BLaER1 (cell line): ENCODE measurements around the gene XRCC3.

Source experiments
- H3K27ac ChIP-seq: shearing (Covaris generic); formaldehyde crosslinking; 2 replicates; pipeline ENCODE4 v1.8.1; 2022
- H3K27me3 ChIP-seq: shearing (Covaris generic); formaldehyde crosslinking; 2 replicates; pipeline ENCODE4 v1.8.1; 2022
- H3K36me3 ChIP-seq: shearing (Covaris generic); formaldehyde crosslinking; 2 replicates; pipeline ENCODE4 v1.8.1; 2022
- H3K4me1 ChIP-seq: shearing (Covaris generic); formaldehyde crosslinking; 2 replicates; pipeline ENCODE4 v1.8.1; 2022
- H3K4me2 ChIP-seq: shearing (Covaris generic); formaldehyde crosslinking; 2 replicates; pipeline ENCODE4 v1.8.1; 2022
- H3K4me3 ChIP-seq: shearing (Covaris generic); formaldehyde crosslinking; 2 replicates; pipeline ENCODE4 v1.8.1; 2022
- H3K9ac ChIP-seq: shearing (Covaris generic); formaldehyde crosslinking; 2 replicates; pipeline ENCODE4 v1.8.1; 2022
- H3K9me3 ChIP-seq: shearing (Covaris generic); formaldehyde crosslinking; 2 replicates; pipeline ENCODE4 v1.8.1; 2022
- H4K20me1 ChIP-seq: shearing (Covaris generic); formaldehyde crosslinking; 2 replicates; pipeline ENCODE4 v1.8.1; 2022
- Cebpa-rat ChIP-seq: shearing (Covaris generic); IDR thresholded peaks from 2 replicates; pipeline ENCODE4 v1.8.1; 2022

Gene XRCC3

DNA sequence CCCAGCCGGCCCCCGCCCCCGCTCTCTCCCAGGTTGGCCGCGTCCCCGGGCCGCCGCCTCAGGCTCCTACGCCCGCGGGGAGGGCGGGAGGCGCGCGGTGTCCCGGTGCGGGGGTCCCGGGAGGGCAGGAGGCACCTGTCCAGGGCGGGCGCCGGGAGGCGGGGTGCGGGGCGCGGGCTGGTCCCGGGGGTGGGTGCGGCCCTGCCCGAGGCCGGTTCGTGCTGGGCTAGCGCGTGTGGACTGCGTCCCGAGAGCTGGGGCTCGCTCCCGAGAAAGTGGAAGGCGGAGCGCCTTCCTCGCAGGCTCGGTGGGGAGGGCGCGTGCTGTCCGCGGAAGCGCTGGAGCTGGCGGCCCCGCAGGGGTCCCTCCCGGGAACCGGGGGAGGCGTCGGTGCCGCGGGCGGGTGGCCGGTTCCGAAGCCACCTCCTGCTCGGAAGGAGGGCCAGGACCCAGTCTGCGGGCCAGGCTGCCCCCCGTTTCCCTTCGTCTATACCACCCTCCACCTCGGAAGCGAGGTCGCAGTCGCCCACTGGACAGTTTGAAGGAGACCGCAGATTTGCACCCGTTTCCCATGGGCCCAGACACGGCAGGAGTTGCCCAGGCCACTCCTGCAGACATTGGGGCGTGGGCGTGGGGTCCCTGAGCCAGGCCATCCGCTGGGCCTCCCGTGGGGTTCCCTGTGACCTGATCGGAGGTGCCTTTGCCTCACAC, 995 bp upstream of the XRCC3 start:
- Histone ChIP-seq H3K4me3 (peak overlapping the region; percentile 95), H3K27me3 (no peaks in the 10 kb centered on the region), H3K9me3 (no peaks in the 10 kb centered on the region), H3K9ac (peak overlapping the region; percentile 87), H4K20me1 (peaks cover 82% of the 10 kb centered on the region), H3K4me2 (peak overlapping the region; percentile 100), H3K36me3 (peaks cover 28% of the 10 kb centered on the region), H3K4me1 (peaks cover 56% of the 10 kb centered on the region), H3K27ac (peak overlapping the region; percentile 73)
- TF ChIP-seq Cebpa-rat = no peak

DNA sequence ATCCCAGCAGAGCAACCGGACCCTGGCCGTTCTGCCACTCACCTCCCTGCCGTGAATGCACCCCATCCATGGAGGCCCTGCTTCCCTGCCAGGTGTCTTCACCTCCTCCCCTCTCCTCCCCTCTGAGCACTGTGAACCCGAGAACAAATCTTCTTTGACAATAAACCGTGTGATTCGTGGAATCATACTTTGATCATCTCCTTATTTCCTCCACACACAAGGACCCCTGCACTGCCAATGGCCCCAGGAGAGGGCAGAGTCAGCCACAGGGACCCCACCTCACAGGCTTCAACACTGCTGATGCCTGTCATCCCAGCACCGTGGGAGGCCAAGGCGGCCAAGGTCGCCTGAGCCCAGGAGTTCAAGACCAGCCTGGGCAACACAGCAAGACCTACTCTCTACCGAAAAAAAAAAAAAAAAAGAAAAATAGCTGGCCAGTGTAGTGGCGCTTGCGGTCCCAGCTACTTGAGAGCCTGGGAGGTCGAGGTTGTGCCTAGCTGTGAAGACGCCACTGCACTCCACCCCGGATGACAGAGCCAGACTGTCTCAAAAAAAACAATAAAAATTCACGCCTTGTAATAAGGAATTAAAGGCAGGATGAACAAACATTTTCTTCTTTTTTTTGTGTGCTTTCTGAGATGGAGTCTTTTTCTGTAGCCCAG, 1.1 kb downstream of the XRCC3 start:
- Histone ChIP-seq H3K27ac (peak overlapping the region; percentile 96), H3K4me1 (peaks cover 45% of the 10 kb centered on the region), H3K9ac (peak overlapping the region; percentile 97), H3K9me3 (no peaks in the 10 kb centered on the region), H3K4me2 (peak overlapping the region; percentile 94), H3K27me3 (no peaks in the 10 kb centered on the region), H4K20me1 (peaks cover 78% of the 10 kb centered on the region), H3K4me3 (peak overlapping the region; percentile 95), H3K36me3 (peaks cover 42% of the 10 kb centered on the region)
- no peak for TF ChIP-seq Cebpa-rat

DNA sequence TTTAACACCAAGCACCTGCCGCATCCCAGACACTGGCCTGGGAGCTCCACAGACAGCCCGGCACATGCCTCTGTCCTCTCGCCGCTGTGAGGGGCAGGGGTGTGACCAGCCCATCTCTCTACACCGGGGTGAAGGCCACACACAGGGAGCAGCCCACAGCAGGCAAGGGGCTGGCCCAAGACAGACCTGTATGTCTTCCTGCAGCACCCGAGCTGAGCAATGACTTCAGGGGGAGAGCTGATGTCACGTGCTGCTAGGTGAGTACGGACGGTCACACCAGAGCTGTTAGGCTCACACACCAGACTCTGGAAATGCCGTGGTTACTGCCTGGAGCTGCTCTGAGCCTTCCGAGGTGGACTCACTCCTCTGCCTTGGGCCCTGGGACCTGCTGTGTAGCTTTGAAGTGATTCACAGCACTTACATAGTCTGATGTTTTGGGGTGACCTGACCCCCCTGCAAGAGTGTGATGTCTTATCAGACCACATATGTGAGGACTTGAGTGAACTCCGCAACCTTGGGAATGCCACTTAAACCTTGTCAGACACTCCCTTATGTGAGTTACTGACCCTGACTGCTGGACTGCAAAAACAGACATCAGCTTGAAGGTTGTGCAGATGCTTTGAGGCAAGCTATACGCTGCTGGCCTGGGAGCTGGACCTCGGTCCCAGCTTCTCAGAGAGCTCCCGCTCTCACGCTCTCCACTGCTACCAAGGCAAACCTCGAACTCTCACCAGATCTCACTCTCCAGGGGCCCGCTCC, 1.8 kb downstream of the XRCC3 start:
- H3K4me1 ChIP-seq = peaks cover 38% of the 10 kb centered on the region
- no peaks in the 10 kb centered on the region for H3K9me3 ChIP-seq
- peak overlapping the region; percentile 94 for H3K4me2 ChIP-seq
- peak overlapping the region; percentile 95; the same call in 1 of the 2 replicates for H3K4me3 ChIP-seq
- peak overlapping the region; percentile 96; the same call in 1 of the 2 replicates for H3K27ac ChIP-seq
- H3K27me3 ChIP-seq = no peaks in the 10 kb centered on the region
- TF ChIP-seq Cebpa-rat = no peak
- peak overlapping the region; percentile 97 for H3K9ac ChIP-seq
- peaks cover 77% of the 10 kb centered on the region for H4K20me1 ChIP-seq
- H3K36me3 ChIP-seq = peaks cover 49% of the 10 kb centered on the region

GRCh38 chr14:103712633-103713247, 2.5 kb downstream of the XRCC3 start:
- H3K9ac ChIP-seq = peak overlapping the region; percentile 38; the same call in 1 of the 2 replicates
- H3K27me3 ChIP-seq = no peaks in the 10 kb centered on the region
- TF ChIP-seq Cebpa-rat = no peak
- H4K20me1 ChIP-seq = peaks cover 76% of the 10 kb centered on the region
- no peaks in the 10 kb centered on the region for H3K9me3 ChIP-seq
- H3K4me3 ChIP-seq = no peak overlapping the region
- H3K27ac ChIP-seq = no peak overlapping the region
- H3K36me3 ChIP-seq = peaks cover 57% of the 10 kb centered on the region
- H3K4me2 ChIP-seq = no peak overlapping the region
- H3K4me1 ChIP-seq = peaks cover 30% of the 10 kb centered on the region

GRCh38 chr14:103711516-103712431, 3.5 kb downstream of the XRCC3 start:
- H3K4me2 ChIP-seq = no peak overlapping the region
- H4K20me1 ChIP-seq = peaks cover 76% of the 10 kb centered on the region
- 0 out of 2 replicates have a peak overlapping the region, but pooled peaks have one; percentile 38 for H3K9ac ChIP-seq
- no peak for TF ChIP-seq Cebpa-rat
- no peaks in the 10 kb centered on the region for H3K9me3 ChIP-seq
- peaks cover 66% of the 10 kb centered on the region for H3K36me3 ChIP-seq
- H3K27me3 ChIP-seq = no peaks in the 10 kb centered on the region
- no peak overlapping the region for H3K4me3 ChIP-seq
- peaks cover 20% of the 10 kb centered on the region for H3K4me1 ChIP-seq
- H3K27ac ChIP-seq = no peak overlapping the region

- Histone ChIP-seq H3K36me3 (peaks cover 75% of the 10 kb centered on the region), H3K27ac (no peak overlapping the region), H4K20me1 (peaks cover 78% of the 10 kb centered on the region), H3K4me2 (no peak overlapping the region), H3K4me3 (no peak overlapping the region), H3K4me1 (peaks cover 15% of the 10 kb centered on the region), H3K9ac (no peak overlapping the region), H3K27me3 (no peaks in the 10 kb centered on the region), H3K9me3 (no peaks in the 10 kb centered on the region)
- TF ChIP-seq Cebpa-rat = no peak
These were observed 4.4 kb downstream of the XRCC3 start for GRCh38 chr14:103710771-103711377.

GRCh38 chr14:103709814-103710213, 5.4 kb downstream of the XRCC3 start:
- Histone ChIP-seq H3K27ac (no peak overlapping the region), H3K4me1 (peaks cover 15% of the 10 kb centered on the region), H3K9ac (no peak overlapping the region; the same call in 1 of the 2 replicates), H3K4me3 (no peak overlapping the region), H4K20me1 (peaks cover 87% of the 10 kb centered on the region), H3K4me2 (no peak overlapping the region), H3K9me3 (no peaks in the 10 kb centered on the region), H3K27me3 (no peaks in the 10 kb centered on the region), H3K36me3 (peaks cover 86% of the 10 kb centered on the region)
- TF ChIP-seq Cebpa-rat = no peak

- TF ChIP-seq Cebpa-rat = no peak
- Histone ChIP-seq H3K9me3 (no peaks in the 10 kb centered on the region), H3K4me1 (peaks cover 5% of the 10 kb centered on the region), H3K36me3 (peaks cover 96% of the 10 kb centered on the region), H4K20me1 (peaks cover 84% of the 10 kb centered on the region), H3K4me3 (no peak overlapping the region), H3K9ac (peak overlapping the region; percentile 19; the same call in 1 of the 2 replicates), H3K27me3 (no peaks in the 10 kb centered on the region), H3K27ac (no peak overlapping the region), H3K4me2 (no peak overlapping the region)
These were observed 6.5 kb downstream of the XRCC3 start for GRCh38 chr14:103708750-103709187.
